ENCODE results near the gene PRKCH.

DNA sequence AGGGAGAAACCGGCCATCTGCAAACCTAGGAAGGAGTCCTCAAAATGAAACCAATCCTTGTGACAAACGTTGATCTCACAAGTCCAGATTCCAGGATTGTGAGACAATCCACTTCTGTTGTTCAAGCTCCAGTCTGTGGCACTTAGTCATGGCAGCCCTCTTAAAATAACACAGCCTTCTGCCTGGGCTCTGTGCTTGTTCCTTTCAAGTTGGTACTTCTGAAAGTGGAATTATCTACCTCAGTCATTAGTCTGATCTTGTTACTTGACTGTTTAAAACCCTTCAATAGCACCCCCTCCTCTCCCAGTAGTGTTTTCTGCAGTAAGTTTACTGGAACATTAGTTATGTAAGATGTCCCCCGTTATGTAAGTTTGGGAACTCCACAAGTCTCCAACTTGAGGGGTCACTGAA is 263.0 kb downstream of the PRKCH start:
- TF ChIP-seq POLR2AphosphoS5 (IDR thresholded peaks at IDR 0.05; ENCODE audit: low read depth, low read length) = no peak
- TF ChIP-seq CTCF (IDR thresholded peaks at IDR 0.05) = no peak
- no peak for TF ChIP-seq SIN3A (IDR thresholded peaks at IDR 0.05; ENCODE audit: borderline replicate concordance, insufficient read depth, low read depth, low read length)

Measured in Panc1 (cell line).